Activated CD4-positive, alpha-beta T cell treated with anti-CD3 and anti-CD28 coated beads, Interleukin-10, Interleukin-2, amounts not matched to agents 100 ng/mL and 50 ng/mL, durations not matched to agents 16 hours and 8 hours (primary cell): Measurements from ENCODE around the gene IQCM.

Experiments used
- DNase-seq: peaks from one replicate; pipeline ENCODE4 v3.0.0-alpha.2; 2020

The IQCM gene, protein sequence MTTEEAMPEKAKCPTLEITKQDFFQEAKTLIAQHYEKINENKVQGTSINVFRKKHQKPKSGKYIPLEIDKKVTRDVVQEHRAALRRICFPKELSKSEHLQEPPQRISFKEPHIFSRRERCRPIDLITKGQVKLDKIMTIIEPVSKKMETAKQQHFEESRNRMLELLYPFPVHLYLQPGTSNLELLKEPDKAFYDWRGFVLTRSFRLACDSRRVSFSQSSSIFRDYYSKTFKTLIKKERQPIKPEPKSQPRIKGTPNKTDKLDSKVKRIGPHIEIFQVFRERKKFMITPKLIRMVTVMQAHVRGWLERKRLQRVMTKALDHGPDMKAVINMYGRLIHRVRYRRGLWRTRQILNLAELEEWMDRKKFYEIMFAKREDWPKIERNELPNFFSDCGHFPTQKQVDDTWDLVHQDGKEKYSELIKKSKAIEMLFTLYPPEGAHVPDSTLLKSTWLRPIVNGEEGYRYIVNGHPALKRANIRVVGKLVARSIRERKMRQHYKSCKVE

DNA sequence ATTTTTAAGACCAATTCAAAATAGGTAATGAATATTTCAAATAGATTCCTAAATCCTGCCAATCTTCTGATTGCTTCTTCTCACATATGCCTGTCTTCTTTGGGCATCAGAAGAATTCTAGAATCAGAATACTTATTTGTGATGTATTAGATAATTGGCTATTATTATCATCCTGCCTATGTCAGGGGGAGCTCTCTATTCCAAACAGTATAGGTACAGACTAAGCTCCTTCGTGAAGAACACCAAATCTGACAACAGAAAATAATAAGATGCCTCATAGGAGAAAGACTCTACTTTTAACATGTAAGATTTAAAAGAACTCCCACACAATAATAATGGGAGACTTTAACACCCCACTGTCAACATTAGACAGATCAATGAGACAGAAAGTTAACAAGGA, at the start of gene IQCM:
TSS of gene IQCM (minus strand) at position 101 of the 400 bp plus-strand sequence. CDS start 73,152 bp downstream, outside the sequence.
- DNase-seq, result no peak

DNA sequence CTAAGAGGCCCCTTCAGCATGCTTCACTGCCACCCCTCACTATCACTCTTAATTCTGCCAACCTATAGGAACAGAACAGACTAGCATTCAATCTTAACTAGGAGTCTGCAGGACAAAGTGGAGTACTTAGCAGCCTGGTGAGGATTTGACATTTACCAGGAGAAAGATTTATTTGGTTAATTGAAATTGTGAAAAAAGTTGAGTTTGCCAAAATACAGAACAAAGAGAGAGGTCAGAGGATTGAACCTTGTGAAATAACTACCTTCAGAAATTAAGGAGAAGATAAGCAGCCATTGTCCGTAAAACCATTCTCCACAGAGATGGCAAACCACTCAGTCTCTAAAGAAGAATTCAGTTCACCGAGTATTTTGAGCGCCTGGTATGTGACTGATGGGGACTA, 41.8 kb upstream of the IQCM start:
- DNase-seq, result no peak

DNA sequence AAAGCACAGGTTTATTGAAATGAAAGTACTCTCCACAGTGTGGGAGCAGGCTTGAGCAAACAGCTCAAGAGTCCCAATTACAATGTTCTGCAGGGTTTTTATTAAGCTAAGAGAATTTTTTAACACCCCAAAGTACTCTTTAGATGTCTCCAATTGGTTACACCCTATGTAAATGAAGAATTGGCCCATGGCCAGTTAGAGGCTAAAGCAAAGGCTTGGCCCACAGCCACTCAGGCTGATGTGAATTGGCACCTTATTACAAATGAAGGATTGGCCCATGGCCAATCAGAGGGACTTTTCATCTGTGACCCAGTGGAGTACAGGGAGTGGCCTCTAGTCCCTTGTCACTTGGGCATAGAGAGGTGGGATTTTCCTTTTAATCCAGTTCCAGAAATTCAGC, 30.1 kb upstream of the IQCM start:
- no peak for DNase-seq

DNA sequence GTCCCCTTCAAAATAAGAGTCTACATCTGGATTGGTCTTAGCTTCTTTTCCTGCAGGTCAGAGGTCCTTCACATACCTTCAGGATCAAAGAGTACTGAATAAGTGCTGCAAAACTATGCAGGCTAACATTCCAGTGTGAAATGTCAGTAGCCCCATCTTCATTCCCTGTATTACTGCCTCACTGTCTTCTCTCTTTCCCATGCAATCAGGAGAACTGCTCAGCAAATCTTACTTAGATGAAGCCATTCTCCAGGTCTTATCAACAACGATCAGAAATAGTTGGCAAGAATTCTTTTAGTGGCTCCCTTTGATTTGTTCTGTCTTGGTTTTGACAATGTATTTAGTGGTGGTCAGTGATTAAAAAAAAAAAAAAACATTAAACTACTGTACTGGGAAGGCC, 26.0 kb upstream of the IQCM start:
- DNase-seq, result no peak

DNA sequence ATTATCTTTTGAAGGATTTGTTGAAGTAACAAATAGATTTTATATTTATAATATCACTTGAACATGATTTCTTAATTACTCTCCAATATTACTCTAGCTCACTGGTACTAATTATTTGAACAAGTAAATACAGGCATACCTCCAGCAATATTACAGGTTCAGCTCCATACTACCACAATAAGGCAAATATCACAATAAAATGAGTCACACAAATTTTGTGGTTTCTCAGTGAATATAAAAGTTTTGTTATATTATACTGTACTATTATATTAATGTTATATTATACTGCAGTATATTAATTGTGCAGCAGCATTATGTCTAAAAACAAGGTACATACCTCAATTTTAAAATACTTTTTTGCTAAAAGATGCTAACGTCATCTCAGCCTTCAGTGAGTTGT, 22.4 kb upstream of the IQCM start:
- DNase-seq, result no peak

DNA sequence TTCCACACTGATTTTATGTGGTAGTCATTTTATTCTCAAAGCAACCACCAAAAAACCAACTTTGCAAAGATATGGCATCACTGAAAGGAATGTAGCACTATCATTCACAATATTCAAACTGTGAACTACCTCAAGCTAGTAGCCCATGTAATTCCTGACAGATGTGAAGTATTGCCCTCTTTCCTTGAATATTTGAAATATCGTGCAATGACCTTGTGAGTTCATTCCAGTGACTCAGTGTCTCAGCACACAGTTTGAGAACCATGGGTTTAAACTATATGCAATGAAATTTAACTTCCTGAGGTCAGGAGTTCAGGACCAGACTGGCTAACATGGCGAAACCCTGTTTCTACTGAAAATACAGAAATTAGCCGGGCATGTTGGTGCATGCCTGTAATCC, 20.9 kb upstream of the IQCM start:
- no peak for DNase-seq

DNA sequence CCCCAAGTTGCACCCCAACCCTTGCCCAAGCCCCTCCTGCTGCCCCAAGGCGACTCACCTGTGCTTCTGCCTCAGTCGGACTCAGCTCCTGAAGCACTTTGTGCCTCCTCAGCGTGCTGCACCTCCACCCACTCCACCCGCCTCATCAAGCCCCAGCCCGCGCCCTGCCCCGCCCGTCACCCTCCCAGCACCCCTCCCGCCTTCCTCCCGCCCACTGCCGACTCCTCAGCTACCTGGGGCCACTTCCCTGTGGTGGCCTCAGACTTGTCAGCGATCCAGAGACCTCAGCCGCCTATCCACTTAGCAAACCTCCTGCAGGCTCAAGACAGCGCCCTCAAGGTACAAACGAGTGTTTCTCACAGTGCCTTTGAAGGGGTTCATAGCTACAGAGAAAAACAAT, 19.6 kb upstream of the IQCM start:
- no peak for DNase-seq

DNA sequence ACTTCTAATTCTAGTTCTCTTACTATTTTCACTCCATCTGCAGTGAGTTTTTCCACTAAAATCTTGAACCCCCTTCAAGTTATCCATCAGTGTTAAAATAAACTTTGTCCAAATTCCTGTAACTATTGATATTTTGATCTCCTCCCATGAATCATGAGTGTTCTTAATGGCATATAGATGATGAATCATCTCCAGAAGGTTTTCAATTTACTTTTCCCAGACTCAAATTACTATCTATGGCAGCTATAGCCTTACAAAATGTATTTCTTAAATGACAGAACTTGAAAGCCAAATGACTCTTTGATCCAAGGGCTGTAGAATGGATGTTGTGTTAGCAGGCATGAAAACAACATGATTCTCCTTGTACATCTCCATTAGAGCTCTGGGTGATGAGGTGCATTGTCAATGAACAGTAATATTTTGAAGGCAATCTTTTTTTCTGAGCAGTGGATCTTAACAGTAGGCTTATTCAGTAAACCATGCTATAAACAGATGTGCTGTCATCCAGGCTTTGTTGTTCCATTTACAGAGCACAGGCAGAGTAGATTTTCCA, 16.1 kb upstream of the IQCM start:
- DNase-seq, result no peak

DNA sequence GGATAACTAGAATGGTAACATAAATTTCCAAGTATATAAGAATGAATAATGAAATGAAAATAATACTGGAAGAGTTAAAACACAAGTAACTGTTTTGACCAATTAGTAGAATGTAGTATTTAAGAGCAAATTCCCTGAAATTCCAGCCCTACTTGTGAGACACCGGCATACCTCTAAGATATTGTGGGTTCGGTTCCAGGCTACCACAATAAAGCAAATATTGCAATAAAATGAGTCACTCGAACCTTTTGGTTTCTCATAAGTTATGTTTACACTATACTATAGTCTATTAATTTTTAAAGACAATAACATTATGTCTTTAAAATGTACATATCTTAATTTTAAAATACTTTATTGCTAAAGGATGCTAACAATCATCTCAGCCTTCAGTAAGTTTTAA, 15.2 kb upstream of the IQCM start:
- DNase-seq, result no peak

DNA sequence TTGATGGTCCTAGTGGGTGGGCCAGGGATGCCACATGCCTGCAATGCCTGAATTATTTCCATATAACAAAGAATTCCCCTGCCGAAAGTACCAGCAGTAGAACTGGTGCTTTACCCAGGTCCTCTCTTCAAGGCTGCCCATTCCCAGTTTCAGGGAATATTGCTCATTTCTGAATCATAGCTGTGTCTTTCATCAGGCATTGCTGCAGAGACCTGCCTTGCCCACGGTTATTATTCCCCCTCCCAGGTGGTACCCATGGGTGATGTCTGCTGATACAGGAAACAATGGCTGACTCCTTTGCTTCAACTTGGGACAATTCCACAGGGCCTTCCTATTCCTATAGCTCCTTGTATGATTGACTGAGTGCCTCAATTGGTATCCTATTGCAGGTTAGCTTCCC, 9.7 kb upstream of the IQCM start:
- no peak for DNase-seq

DNA sequence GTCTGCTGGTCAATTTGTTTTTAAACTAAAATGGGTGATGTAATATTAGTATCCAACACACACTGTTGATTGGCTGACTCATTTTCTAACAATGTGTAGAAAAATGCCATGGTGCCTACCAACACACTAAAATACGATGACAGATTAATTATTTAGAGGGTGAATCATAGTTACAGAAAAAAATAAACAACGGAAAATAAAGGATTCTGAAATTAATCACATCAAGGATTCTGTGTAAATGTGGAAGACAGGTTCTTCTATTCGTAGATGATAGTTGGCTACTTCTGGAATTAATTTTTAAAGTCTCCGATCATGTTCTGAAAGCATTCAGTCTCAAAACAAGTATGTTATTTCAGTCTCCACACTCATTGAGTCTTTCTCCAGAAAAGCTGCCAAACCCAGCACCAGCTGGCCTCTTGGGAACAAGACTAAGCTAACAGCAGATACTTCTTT, 8.2 kb upstream of the IQCM start:
- no peak for DNase-seq

DNA sequence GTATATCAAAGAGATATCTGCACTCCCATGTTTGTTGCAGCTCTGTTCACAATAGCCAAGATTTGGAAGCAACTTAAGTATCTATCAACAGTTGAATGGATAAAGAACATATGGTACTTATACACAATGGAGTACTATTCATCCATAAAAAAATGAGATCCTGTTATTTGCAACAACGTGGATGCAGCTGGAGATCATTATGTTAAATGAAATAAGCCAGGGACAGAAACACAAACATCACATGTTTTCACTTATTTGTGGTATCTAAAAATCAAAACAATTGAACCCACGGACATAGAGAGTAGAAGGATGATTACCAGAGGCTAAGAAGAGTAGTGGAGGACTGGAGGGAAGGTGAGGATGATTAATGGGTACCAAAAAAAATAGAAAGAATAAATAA, 14.2 kb downstream of the IQCM start:
- no peak for DNase-seq

DNA sequence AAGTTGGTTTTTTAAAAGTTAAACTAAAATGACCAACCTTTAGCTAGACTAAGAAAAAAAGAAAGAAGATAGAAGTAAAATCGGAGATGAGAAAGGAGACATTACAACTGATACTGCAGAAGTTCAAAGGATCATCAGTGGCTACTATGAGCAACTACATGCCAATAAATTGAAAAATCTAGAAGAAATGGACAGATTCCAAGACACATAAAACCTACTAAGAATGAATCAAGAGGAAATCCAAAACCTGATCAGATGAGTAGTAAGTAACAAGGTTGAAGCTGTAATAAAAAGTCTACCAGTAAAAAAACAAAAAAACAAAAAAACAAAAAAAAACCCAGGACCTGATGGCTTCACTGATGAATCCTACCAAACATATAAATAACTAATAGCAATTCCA, 16.1 kb downstream of the IQCM start:
- no peak for DNase-seq

DNA sequence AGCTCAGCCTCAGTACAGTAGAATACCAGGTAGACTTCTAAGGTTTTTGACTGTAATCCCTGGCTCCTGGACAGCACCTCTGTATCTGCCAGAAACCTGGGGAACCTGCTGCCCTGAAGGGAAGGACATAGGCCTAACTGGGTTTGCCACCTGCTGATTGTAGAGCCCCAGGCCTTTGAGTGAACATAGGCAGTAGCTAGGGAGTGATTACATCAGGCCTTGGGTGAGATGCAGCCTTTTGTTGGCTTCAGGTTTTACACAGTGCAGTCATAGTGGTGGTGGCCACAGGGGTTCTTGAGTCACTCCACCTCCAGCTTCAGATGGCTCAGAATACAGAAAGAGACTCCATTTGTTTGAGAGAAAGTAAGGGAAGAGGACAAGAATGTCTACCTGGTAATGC, 19.3 kb downstream of the IQCM start:
- DNase-seq, result no peak

DNA sequence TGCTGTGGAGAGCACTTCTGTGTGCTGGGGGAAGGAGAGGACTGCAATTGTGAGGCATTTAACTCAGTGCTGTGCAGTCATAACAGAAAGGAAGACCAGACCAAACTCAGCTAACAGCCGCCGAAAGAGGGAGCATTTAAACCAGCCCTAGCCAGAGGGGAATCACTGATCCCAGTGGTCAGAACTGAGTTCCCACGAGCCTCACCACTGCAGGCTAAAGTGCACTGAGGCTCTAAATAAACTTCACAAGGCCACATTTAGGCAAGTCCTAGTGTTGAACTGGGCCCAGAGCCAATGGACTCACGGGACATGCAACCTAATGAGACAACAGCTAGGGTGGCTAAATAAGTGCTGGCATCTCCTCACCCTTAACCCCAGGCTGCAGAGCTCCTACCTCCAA, 20.4 kb downstream of the IQCM start:
- DNase-seq, result no peak

DNA sequence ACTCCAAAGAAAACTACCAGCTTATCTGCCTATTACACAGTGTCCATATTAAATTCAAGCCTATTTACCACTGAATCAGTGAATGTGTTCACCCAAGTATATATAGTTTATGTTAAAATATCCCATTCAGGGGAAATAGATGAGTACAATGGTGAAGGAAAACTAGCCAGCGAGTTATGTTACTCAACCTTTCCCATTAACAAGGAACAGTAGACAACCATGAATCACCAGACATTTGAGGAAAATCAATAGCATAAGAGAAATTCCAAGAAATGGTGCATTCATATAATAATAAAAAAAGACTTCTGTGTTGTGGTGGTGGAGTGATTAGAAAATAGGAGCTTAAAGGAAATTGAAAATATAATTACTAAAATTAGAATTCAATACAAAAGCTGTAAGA, 21.3 kb downstream of the IQCM start:
- DNase-seq, result no peak

DNA sequence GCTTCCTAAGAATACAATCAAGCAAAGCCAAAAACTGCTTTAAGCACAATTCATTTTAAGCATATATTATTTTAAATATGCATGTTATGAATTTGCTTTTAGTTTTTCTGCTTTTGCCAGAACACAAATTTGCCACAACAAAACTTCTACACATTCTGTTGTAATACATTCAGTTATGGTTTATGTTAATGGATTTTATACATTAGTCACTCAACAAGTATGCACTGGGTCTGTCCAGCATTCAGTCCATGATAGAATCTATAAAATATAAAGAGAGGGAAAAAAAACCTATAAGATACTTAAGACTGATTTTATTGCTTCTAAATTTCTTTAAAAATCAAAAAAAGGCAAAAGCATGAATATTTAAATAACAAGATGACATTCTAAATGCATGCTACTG, 22.2 kb downstream of the IQCM start:
- no peak for DNase-seq

DNA sequence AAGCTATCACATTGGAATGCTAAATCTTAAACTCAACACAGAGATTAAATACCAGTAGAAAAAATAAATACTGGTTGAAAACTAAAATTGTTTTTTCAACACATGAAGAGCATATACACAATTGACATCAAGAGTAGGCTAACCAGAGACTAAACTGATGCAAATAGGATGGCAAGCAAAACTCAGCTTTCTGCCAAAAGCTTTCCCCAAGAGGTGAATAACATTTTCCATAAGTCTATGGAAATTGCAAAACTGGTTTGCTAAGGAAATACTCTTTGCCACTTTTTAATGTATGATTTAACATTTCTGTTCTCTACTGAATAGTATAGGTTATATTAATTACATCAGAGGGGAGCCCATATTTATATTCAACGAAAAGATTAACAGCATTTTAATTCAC, 23.8 kb downstream of the IQCM start:
- DNase-seq, result no peak

DNA sequence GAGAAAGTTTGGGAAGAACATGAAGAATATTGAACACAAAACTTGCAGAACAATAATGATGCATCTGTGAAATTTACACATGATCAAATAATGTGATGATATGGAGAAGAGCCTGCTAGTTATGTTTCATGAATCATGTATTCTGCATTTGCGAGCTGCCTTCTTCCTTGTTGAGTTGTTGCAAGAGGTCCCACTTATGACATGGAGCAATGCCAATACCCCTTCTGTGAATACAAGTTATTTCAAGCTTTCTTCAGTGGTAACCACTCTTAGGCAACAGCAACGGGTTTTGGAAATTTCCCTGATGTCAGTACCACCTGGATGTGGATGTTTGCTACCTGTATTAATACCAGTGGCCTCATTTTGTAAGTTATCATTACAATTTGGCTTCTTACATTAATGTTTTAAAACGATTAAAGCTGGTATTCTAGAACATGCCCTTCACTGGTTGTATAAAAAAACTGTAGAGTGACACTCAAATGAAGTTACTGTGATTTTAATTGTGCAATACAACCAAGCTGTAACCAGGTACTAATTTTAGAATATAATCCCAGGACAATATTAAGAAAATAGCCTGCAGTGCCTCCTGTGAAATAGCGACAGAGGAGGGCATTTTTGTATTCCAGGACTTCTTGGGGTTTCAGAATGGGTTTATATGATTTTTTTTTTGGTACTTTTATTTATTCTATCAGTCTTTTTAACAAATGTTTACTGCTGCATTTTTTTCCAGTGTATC, 25.3 kb downstream of the IQCM start:
- DNase-seq, result no peak

DNA sequence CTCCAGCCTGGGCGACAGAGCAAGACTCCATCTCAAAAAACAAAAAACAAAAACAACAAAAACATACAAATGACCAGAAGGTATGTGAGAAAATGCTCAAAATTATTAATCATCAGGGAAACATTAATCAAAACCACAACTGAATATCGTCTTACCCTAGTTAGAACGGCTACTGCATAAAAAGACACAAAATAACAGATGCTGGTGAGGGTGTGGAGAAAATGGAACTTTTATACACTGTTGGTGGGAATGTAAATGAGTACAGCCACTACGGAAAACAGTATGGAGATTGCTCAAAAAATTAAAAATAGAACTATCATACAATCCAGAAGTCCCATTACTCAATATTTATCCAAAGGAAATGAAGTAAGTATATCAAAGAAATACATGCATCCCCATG, 27.3 kb downstream of the IQCM start:
- no peak for DNase-seq

DNA sequence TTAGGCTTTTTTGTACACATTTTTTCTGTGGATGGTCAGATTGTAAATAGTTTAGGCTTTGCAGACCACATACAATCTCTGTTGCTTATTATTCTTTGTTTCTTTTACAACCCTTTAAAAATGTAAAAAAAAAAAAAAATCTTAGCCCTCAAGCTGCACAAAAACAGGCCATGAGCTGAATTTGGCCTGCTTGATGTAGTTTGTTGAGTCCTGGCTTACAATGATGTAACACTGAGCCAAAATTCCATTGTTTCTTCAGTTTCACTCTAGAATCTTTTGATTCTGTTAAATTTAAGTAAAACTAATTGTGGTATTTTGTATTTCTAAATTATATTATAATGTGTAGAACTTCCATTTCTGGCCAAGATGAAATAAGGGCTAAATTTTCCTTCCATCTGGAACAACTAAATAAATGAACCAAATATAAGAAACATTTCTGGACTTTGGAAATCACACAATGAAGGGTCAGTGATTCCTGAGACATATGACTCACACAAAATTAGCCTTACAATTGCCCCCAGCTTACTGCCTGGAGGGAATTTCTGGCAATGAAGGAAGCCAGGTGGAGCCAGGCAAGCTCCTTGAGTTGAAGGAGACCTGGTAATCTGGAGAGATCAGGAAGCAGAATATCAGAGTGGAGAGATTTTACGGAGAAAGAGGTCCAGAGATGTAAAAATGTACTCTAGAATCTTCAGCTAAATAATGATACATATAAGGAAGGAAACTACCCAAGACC, 29.8 kb downstream of the IQCM start:
- DNase-seq, result no peak

DNA sequence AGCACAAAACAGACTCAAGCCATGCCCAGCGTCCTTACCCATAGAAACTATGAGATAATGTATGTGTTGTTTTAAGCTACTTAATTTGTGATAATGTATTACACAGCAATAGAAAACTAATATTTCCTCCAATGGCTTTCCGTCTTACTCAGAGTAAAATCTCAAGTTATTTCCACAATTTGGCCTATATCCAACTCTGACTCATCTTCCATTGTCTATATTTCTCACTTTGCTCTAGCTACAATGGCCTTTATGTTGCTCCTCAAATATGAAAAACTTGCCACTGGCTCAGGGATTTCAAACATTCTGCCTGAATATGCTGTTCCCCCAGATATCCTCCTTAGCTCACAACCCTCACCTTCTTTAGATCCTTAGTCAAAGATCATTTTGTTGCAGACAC, 31.6 kb downstream of the IQCM start:
- no peak for DNase-seq

DNA sequence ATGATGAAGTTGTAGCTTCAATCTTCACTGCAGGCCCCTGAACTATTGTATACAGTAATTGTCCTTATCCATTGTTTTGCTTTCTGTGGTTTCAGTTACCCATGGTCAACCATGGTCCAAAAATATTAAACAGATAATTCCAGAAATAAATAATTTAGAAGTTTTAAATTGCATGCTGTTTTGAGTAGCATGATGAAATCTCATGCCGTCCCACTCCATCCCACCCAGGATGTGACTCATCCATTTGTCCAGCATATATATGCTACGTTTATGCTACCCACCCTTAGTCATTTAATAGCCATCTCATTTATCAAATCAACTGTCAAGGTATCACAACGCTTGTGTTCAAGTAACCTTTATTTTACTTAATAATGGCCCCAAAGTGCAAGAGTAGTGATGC, 34.5 kb downstream of the IQCM start:
- DNase-seq, result no peak
